HG03108 (cell line): ENCODE data around the gene ZP3.
"Not testable (repeated sequence)": the region's sequence is repeated elsewhere in the genome, so short reads cannot be mapped to it uniquely, and the experiment has no call there.

ENCODE experiments used
- ATAC-seq: cut with Tn5 transposase; IDR thresholded peaks from one replicate; pipeline ENCODE4 v1.9.1; 2021; ENCODE audit warnings: moderate library complexity; ENCODE audit not compliant: unreplicated experiment

ZP3 gene

DNA sequence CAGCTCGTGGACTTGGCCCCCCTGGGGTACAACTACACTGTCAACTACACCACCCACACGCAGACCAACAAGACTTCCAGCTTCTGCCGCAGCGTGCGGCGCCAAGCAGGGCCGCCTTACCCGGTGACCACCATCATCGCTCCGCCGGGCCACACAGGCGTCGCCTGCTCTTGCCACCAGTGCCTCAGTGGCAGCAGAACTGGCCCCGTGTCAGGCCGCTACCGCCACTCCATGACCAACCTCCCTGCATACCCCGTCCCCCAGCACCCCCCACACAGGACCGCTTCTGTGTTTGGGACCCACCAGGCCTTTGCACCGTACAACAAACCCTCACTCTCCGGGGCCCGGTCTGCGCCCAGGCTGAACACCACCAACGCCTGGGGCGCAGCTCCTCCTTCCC lies 57.9 kb downstream of the ZP3 start:
- ATAC-seq, result not testable (repeated sequence)

DNA sequence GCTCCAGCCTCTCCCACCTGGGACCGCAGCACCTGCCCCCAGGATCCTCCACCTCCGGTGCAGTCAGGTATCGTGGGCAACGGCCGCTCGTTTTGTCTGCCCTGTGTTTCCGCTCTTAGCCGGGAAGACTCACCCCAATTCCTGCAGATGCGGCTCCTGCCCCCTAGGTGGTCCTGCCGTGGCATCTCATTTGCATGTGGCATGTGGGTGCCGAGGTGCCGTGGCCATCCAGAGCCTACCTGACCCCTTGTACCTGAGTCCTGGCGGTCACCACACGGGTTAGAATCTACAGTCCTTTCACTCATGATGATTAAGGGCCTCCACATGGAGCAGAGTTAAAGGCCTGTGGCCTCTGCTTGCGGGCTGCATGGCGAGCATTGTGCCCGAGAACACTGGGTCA lies 58.3 kb downstream of the ZP3 start:
- ATAC-seq, result not testable (repeated sequence)

DNA sequence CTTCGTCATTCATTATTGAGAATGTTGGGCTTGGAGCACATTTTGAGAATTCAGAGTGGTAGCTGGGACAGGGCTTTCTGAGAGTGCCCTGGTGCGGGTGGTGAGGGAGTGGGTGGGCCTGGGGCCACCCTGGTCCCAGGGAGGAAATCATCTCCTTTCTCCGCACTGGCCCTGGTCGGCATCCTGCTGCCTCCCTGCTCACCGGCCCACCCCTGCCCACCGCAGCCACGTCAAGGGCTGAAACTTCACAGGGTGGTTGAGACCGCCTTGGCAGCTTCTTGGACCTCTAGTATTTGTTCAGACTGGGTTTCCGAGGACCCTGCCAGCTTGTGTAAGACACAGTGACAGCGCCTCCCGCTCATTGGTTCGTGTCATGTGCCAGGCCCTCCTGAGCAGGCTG lies 59.7 kb downstream of the ZP3 start:
- ATAC-seq, result not testable (repeated sequence)

DNA sequence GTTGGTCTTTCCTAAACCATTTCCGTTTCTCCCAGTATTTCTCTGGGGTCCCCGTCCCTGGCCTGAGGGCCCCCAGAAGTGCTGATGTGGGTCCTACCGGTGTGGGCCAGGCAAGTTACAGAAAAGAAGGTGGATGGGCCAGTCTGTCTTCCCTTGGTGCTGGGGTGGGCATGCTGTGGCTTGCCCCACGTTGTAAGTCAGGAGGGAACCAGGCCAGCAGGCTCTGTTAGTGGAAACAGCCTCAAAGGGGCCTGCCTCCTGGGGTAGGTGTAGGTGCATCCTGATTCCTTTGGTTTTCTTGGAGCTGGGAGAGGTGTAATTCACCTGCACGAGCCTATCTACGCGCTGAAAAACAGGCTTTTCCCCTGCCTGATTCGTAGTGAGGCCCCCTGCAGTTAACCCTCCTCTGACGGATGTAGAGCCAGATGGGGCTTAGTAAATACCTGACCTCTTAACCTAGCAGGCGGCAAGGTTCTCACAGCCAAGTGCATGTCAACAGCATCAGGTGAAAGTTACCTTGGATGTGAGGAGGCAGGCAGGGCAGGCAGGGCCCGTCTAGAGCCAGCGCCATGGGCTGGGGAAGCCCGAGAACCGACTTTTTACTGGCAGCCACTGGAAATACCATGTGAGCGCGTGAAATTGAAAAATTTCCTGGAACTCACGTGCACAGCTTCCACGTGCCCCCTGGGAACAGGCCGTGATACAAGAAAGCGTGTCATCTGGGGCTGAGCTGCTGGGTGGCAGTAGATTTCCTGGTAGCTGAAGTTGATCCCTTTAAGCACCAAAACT lies 61.3 kb downstream of the ZP3 start:
- peak; percentile 8 for ATAC-seq

DNA sequence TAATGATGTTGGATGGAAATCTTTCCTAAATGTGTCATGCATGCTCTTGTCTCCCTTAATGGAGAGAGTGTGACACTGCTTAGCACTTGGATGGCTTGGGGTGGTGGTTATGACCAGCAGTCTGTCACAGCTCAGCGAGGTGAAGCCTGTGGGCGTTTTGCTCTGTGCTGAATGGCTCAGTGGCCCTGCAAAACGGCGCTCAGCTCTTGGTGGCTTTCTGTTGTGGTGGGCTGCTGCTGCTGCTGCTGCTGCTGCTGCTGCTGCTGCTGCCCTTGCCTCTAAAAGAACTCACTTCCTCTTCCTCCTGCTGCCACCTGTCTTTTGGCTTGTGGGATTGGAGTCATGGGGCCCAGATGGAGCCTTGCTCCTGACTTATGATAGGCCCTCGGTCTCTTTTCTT lies 61.9 kb downstream of the ZP3 start:
- ATAC-seq, result peak; percentile 97

DNA sequence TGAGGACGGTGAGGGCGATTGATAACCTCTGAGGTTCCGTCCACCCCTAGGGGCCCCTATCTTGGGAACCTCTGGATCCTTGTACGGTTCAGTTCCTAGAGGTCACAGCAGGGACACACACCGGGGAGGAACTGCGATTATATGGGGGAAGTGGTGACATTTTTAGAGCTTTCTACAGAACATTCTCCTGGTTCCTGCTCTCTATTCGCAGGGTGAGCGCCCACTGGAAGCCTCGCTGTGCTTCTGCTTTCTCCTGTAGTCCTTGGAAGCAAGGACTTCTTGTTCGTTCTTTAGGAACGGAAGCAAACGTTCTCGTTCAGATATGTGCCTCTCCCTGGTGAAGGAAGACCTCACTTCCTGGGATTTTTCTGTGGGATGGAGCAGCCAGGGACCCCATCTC lies 63.2 kb downstream of the ZP3 start:
- not testable (repeated sequence) for ATAC-seq
